ENCODE measurements around the gene UST.
A peak's percentile ranks its signal among the peaks of the same experiment; 100 is the strongest.

Gene UST

GRCh38 chr6:148746363-148747144 is at the start of gene UST:
TSS of gene UST (plus strand) at chr6:148747030. CDS start at chr6:148747431, 401 bp downstream.
- DNase-seq = peak in 1 of 2 experiments; percentile 18

GRCh38 chr6:148697895-148698440 is 48.9 kb upstream of the UST start:
- DNase-seq = no peak

- DNase-seq = no peak
Measured at GRCh38 chr6:148698671-148699180, 48.1 kb upstream of the UST start.

- DNase-seq = no peak
Measured at GRCh38 chr6:148700047-148700715, 46.6 kb upstream of the UST start.

- no peak for DNase-seq
Measured at GRCh38 chr6:148700741-148701311, 46.0 kb upstream of the UST start.

- DNase-seq = no peak
Measured at GRCh38 chr6:148701375-148701774, 45.5 kb upstream of the UST start.

GRCh38 chr6:148703900-148704299 is 42.9 kb upstream of the UST start:
- no peak for DNase-seq

GRCh38 chr6:148704400-148705246 is 42.2 kb upstream of the UST start:
- DNase-seq = no peak

- DNase-seq = no peak
Measured at GRCh38 chr6:148708707-148709106, 38.1 kb upstream of the UST start.

GRCh38 chr6:148709577-148709976 is 37.3 kb upstream of the UST start:
- DNase-seq = no peak

GRCh38 chr6:148711833-148712654 is 34.8 kb upstream of the UST start:
- DNase-seq = no peak

- no peak for DNase-seq
Measured at GRCh38 chr6:148713033-148713738, 33.6 kb upstream of the UST start.

- no peak for DNase-seq
Measured at GRCh38 chr6:148713921-148714320, 32.9 kb upstream of the UST start.

GRCh38 chr6:148716811-148717210 is 30.0 kb upstream of the UST start:
- DNase-seq = no peak

GRCh38 chr6:148720406-148720805 is 26.4 kb upstream of the UST start:
- no peak for DNase-seq

- DNase-seq = no peak
Measured at GRCh38 chr6:148720897-148721296, 25.9 kb upstream of the UST start.

- DNase-seq = no peak
Measured at GRCh38 chr6:148723484-148723883, 23.3 kb upstream of the UST start.

- DNase-seq = no peak
Measured at GRCh38 chr6:148724428-148724827, 22.4 kb upstream of the UST start.

GRCh38 chr6:148727104-148727503 is 19.7 kb upstream of the UST start:
- DNase-seq = no peak

GRCh38 chr6:148735989-148736388 is 10.8 kb upstream of the UST start:
- no peak for DNase-seq

All from AML-193 (cell line).